Activated T-cell treated with anti-CD3 and anti-CD28 coated beads for 48 hours (primary cell): Measurements from ENCODE around the gene WNT5B.
"Not testable (repeated sequence)": the region's sequence is repeated elsewhere in the genome, so short reads cannot be mapped to it uniquely, and the experiment has no call there.

ENCODE experiments used
- DNase-seq: peaks from one replicate; pipeline ENCODE4 v3.0.0-alpha.2; 2020; ENCODE audit warnings: low read depth

WNT5B gene

DNA sequence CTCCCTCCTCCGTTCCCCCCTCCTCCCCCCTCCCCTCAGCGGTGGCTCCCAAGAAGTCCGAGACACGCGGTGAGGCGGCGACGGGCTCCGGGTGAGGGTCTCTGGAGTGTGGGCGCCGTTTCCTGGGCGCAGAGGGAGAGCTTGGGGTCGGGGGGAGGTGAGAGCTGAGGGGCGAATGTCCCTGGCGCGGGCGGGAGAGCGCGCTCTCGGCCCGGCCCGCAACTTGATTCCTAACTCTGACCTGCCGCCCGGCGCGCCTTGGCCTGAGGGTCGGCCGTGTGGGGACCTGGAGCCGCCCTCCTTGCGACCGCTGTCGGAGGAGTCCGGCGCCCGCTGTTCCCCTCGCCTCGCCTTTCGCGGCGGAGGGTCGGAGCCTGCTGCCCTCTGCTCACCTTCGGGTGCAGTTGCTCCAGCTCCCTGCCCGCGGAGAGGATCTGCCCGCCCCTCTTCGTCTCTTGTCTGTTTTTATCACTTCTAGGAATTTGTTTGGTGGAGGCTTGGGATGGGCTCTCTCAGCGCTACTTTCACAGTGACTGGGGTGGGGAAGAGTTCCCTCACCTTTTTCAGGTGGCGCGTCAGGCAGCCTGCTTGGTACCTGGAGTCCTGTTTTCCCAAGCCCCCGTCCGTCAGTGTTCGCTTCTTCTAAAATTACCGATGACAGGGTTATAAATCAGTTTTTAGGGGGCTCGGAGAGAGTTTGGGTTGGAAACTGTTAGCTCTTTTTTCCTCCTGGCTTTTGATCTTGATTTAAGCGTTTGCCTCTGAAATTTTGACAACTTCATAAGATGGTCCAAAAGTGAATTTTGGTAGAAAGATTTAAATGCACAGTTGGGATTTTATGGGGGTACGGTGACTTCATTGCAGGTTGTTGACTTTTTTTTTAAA lies 62.3 kb downstream of the WNT5B start:
- DNase-seq = no peak

DNA sequence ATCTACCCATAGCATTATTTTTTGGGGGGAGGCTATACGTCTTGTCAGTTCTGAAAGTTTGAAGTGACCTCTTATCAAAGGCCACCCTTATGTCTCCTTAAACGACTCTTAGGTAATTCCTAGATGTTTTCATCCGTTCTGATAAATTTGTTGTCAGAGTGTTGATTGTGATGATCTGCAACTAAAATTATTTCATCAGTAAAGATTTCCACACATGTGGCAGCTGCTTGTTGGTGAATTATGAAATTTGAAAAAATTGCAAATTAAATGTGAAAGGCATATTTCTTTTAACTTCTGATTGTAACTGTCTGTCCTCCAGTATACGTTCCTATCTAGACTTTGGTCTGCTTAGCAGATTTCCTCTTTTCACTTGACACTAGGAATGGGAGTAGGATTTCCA lies 63.2 kb downstream of the WNT5B start:
- no peak for DNase-seq

GRCh38 chr12:1692895-1693610 lies 64.0 kb downstream of the WNT5B start:
- DNase-seq = no peak

DNA sequence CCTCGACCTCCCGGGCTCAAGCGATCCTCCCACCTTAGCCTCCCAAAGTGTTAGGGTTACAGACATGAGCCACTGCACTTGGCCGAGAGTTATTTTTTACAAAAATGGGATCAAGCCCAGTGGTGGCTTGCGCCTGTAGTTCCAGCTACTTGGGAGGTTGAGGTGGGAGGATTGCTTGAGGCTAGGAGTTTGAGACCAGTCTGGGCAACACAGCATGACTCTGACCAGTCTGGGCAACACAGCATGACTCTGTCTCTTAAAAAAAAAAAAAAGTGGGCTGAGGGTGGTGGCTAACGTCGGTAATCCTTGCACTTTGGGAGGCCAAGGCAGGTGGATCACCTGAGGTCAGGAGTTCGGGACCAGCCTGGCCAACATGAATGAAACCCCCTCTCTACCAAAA lies 66.1 kb downstream of the WNT5B start:
- DNase-seq = not testable (repeated sequence)

- DNase-seq = no peak
These were observed 67.0 kb downstream of the WNT5B start for GRCh38 chr12:1695886-1696670.

GRCh38 chr12:1696800-1697199 lies 67.8 kb downstream of the WNT5B start:
- DNase-seq = no peak
